ENCODE measurements around the gene GRHL1. TPM values are rescaled to one million over a fixed set of nuclear protein-coding genes. Genes with fewer than 3 reads are reported as not detected.

The GRHL1 gene
- total RNA-seq, 2 experiments from 2014 or later: 0.25 to 0.43 TPM

DNA sequence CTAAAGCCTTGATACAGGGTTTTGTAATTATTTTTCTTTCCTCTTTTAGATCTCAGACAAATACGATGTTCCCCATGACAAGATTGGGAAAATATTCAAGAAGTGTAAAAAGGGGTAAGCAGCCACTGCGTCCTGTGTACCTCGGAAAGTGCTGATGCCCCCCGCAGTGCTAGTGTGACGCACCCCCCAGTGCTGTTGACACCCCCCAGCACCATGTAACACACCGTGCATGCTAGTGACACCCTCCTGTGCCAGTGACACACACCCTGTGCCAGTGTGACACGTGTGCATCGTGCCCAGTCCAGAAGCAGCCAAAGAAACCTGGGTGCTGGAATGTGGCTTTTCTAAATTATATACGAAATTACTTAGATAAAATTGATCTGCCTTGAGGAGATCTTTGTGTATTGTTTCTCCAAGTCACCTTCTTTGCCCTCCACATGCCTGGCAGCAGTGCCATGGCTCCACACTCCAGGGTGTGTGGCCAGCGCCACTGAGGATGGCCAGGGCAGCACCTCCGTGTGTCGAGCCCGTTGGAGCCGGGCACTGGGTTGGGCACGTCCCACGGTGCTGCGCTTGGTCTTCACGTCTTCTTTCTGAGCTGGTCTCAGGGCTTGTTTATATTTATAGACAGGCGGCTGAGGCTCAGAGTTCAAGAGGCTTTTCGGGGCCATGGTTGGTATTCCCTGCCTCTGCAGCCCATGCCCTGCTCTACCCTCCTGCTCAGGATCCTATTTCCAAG lies 47.6 kb downstream of the GRHL1 start:
- DNase-seq: no peak
- Mint-ChIP-seq H3K27me3 (peaks cover 9% of the 10 kb centered on the region), H3K4me1 (peaks cover 1% of the 10 kb centered on the region), H3K4me3 (no peak overlapping the region), H3K36me3 (no peaks in the 10 kb centered on the region), H3K9me3 (no peaks in the 10 kb centered on the region), H3K27ac (no peak overlapping the region)
- no peak for ATAC-seq (ENCODE audit: low read depth)
- POLR2A ChIA-PET: interaction anchor here (0.6 kb wide), 1 partner anchor 1334 kb away, joined by 4 read pairs; no protein-coding TSS in a partner anchor

DNA sequence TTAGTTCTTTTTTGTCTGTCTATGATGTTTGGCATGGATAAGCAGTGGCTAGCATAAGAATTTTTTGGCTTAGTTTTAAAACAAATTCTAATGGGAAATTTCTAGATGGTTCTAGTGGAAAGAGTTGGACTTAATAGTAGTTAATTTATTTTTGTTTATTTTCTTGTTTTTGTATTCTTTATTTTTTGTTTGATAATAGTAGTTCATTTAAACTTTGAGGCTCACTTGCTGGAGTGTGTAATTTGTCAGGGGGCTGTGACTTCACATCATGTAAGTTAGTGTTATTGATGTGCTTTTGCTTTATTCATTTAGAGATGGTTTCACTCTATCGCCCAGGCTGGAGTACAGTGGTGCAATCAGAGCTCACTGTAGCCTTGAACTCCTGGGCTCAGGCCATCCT lies 48.2 kb downstream of the GRHL1 start:
- Mint-ChIP-seq H3K4me1 (peaks cover 1% of the 10 kb centered on the region), H3K27me3 (peaks cover 5% of the 10 kb centered on the region)

DNA sequence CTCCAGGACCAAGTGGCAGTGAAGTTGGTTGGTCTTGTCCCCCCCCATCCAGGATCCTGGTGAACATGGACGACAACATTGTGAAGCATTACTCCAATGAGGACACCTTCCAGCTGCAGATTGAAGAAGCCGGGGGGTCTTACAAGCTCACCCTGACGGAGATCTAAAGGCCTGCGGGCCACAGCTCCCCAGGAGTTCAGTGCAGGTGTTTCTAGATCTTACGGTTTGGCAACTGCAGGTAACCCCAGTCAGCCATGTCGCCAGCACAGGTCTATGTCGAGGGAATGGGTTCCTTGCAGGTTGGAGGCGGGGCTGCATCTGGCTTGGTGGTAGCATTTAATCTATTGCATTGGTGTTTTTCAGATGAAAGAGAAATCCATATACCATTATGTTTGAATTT lies 49.0 kb downstream of the GRHL1 start:
- no peak for DNase-seq
- Mint-ChIP-seq H3K4me1 (peaks cover 1% of the 10 kb centered on the region), H3K36me3 (no peaks in the 10 kb centered on the region), H3K27ac (no peak overlapping the region), H3K9me3 (no peaks in the 10 kb centered on the region), H3K27me3 (peaks cover 6% of the 10 kb centered on the region), H3K4me3 (no peak overlapping the region)
- POLR2A ChIA-PET: no interaction called here
- no peak for ATAC-seq (ENCODE audit: low read depth)

More for the DNA sequence above, 48.2 kb downstream of the GRHL1 start:
- POLR2A ChIA-PET: interaction anchor here (0.6 kb wide), 1 partner anchor 1335 kb away, joined by 4 read pairs; no protein-coding TSS in a partner anchor
- Mint-ChIP-seq H3K9me3 (no peaks in the 10 kb centered on the region), H3K4me3 (no peak overlapping the region), H3K36me3 (no peaks in the 10 kb centered on the region), H3K27ac (no peak overlapping the region)
- no peak for DNase-seq
- ATAC-seq (ENCODE audit: low read depth): no peak

GRCh38 chr2:10001586-10001985 lies 50.1 kb downstream of the GRHL1 start:
- Mint-ChIP-seq H3K36me3 (no peaks in the 10 kb centered on the region), H3K27me3 (peaks cover 10% of the 10 kb centered on the region), H3K4me1 (no peaks in the 10 kb centered on the region), H3K4me3 (no peak overlapping the region), H3K27ac (no peak overlapping the region), H3K9me3 (no peaks in the 10 kb centered on the region)
- no peak for DNase-seq
- POLR2A ChIA-PET: no interaction called here
- no peak for ATAC-seq (ENCODE audit: low read depth)

DNA sequence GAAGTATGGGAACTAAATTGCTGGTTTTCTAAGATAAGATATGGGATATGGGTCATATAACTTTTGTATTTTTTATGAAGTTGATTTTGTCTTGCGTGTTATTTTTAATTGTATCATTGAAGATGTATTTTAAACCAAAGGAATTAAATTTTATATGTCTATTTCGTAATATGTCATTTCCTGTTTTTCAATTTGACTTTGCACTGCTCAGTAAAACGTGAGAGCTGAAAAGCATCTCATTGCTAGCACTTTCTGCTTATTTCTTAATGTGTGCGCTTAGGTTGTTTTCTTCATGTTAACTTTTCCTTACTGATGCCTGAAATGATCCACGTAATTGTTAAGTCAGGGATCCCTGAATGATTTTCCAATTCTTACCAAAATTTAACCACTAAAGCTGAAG lies 50.6 kb downstream of the GRHL1 start:
- Mint-ChIP-seq H3K36me3 (no peaks in the 10 kb centered on the region), H3K27me3 (peaks cover 12% of the 10 kb centered on the region), H3K27ac (no peak overlapping the region), H3K9me3 (no peaks in the 10 kb centered on the region), H3K4me3 (no peak overlapping the region), H3K4me1 (no peaks in the 10 kb centered on the region)
- ATAC-seq (ENCODE audit: low read depth) (no peak), DNase-seq (no peak)
- POLR2A ChIA-PET: no interaction called here

- H3K27me3 Mint-ChIP-seq: peaks cover 16% of the 10 kb centered on the region
- ATAC-seq (ENCODE audit: low read depth): no peak
- POLR2A ChIA-PET: no interaction called here
- no peaks in the 10 kb centered on the region for H3K4me1 Mint-ChIP-seq
- H3K36me3 Mint-ChIP-seq: no peaks in the 10 kb centered on the region
- no peak for DNase-seq
- no peak overlapping the region for H3K27ac Mint-ChIP-seq
- H3K9me3 Mint-ChIP-seq: no peaks in the 10 kb centered on the region
- no peak overlapping the region for H3K4me3 Mint-ChIP-seq
These were observed 51.2 kb downstream of the GRHL1 start for GRCh38 chr2:10002681-10003080.

- Mint-ChIP-seq H3K36me3 (no peaks in the 10 kb centered on the region), H3K27ac (no peak overlapping the region), H3K27me3 (peaks cover 19% of the 10 kb centered on the region), H3K4me3 (no peak overlapping the region), H3K9me3 (no peaks in the 10 kb centered on the region), H3K4me1 (no peaks in the 10 kb centered on the region)
- POLR2A ChIA-PET: no interaction called here
- ATAC-seq (ENCODE audit: low read depth): no peak
- DNase-seq: no peak
These were observed 52.0 kb downstream of the GRHL1 start for GRCh38 chr2:10003206-10004125.

DNA sequence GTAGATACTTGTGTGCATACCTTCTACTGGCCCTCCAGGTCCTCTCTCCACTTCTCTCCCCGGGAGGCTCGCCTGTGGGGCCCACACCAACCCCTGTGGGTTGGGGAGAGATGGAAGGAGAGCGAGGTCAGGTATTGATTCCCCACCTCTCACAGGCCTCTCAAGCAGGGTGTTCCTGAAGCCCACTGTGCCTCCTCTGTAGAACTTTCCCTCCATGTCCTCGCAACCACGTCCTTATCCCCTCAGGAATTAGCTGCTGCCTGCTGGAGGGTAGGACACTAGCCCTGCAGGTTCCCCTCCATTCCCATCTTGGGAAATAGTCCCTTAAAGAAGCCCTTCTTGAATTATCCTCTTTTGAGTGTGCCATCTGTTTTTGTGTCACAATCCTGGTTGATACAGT lies 52.9 kb downstream of the GRHL1 start:
- H3K36me3 Mint-ChIP-seq: no peaks in the 10 kb centered on the region
- H3K9me3 Mint-ChIP-seq: no peaks in the 10 kb centered on the region
- no peak overlapping the region for H3K4me3 Mint-ChIP-seq
- DNase-seq (no peak), ATAC-seq (ENCODE audit: low read depth) (no peak)
- H3K27me3 Mint-ChIP-seq: peaks cover 19% of the 10 kb centered on the region
- no peaks in the 10 kb centered on the region for H3K4me1 Mint-ChIP-seq
- POLR2A ChIA-PET: no interaction called here
- no peak overlapping the region for H3K27ac Mint-ChIP-seq

DNA sequence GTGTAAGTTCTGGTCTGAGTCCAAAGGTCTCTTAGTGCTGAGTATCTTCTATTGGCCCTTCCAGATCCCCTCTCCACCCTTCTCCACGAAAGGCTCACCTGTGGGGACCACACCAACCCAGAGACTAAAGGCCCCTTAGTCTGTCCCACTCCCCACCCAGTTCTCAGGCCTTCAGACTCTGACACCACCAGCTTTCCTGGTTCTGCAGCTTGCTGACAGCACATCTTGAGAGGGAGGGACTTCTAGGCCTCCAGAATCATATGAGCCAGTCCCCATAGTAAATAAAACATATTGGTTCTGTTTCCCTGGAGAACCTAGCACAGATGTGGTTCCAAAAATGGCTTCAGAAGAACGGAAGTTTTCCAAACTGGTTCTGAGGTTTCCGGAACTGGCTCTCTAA lies 53.3 kb downstream of the GRHL1 start:
- POLR2A ChIA-PET: no interaction called here
- no peak for ATAC-seq (ENCODE audit: low read depth)
- no peaks in the 10 kb centered on the region for H3K36me3 Mint-ChIP-seq
- no peaks in the 10 kb centered on the region for H3K4me1 Mint-ChIP-seq
- no peak for DNase-seq
- H3K27me3 Mint-ChIP-seq: peaks cover 19% of the 10 kb centered on the region
- no peak overlapping the region for H3K4me3 Mint-ChIP-seq
- H3K9me3 Mint-ChIP-seq: no peaks in the 10 kb centered on the region
- H3K27ac Mint-ChIP-seq: no peak overlapping the region

GRCh38 chr2:10005461-10006235 lies 54.2 kb downstream of the GRHL1 start:
- Mint-ChIP-seq H3K4me1 (no peaks in the 10 kb centered on the region), H3K27ac (no peak overlapping the region), H3K9me3 (no peaks in the 10 kb centered on the region), H3K27me3 (peaks cover 19% of the 10 kb centered on the region), H3K4me3 (no peak overlapping the region), H3K36me3 (no peaks in the 10 kb centered on the region)
- no peak for ATAC-seq (ENCODE audit: low read depth)
- DNase-seq: no peak
- POLR2A ChIA-PET: no interaction called here

GRCh38 chr2:10006236-10007161 lies 55.0 kb downstream of the GRHL1 start:
- H3K27me3 Mint-ChIP-seq: peaks cover 19% of the 10 kb centered on the region
- H3K4me3 Mint-ChIP-seq: no peak overlapping the region
- ATAC-seq (ENCODE audit: low read depth) (peak; percentile 47), DNase-seq (no peak)
- no peaks in the 10 kb centered on the region for H3K4me1 Mint-ChIP-seq
- POLR2A ChIA-PET: no interaction called here
- no peak overlapping the region for H3K27ac Mint-ChIP-seq
- no peaks in the 10 kb centered on the region for H3K36me3 Mint-ChIP-seq
- no peaks in the 10 kb centered on the region for H3K9me3 Mint-ChIP-seq

DNA sequence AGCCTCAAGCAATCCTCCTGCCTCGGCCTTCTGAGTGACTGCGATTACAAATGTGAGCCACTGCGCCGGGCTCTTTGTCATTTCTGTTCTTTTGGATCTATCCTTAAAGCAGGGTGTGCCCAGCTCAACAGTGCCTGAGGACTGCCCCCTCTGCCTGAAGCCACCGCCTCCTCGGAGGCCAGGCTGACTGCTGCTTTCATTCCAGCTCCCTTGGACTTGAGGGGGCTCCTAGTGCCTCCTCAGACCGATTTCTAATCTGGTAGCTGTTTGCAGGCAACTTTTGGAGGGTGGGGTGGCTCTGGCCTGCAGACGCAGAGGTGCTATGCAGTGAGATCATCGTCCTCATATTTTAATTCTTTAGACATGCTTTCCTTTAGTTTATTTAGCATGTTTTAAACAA lies 55.9 kb downstream of the GRHL1 start:
- Mint-ChIP-seq H3K27ac (no peak overlapping the region), H3K9me3 (no peaks in the 10 kb centered on the region), H3K4me3 (no peak overlapping the region), H3K4me1 (no peaks in the 10 kb centered on the region), H3K36me3 (no peaks in the 10 kb centered on the region), H3K27me3 (peaks cover 19% of the 10 kb centered on the region)
- POLR2A ChIA-PET: no interaction called here
- ATAC-seq (ENCODE audit: low read depth): no peak
- DNase-seq: no peak

All from activated naive CD8-positive, alpha-beta T cell treated with anti-CD3 and anti-CD28 coated beads, Interleukin-2, amount 10 ng/mL, durations not matched to agents 7 days and 5 days (primary cell).